GF-D8 (cell line): Measurements from ENCODE around the gene TERB1.

Source experiments
- DNase-seq: peaks from one replicate; lab custom pipeline; 2025; lab: John Stamatoyannopoulos, UW

TERB1 gene

GRCh38 chr16:66801320-66802105 lies at the start of gene TERB1:
TSS of gene TERB1 (minus strand) at chr16:66801584. CDS start at chr16:66796798, 4,786 bp downstream.
- no peak for DNase-seq

DNA sequence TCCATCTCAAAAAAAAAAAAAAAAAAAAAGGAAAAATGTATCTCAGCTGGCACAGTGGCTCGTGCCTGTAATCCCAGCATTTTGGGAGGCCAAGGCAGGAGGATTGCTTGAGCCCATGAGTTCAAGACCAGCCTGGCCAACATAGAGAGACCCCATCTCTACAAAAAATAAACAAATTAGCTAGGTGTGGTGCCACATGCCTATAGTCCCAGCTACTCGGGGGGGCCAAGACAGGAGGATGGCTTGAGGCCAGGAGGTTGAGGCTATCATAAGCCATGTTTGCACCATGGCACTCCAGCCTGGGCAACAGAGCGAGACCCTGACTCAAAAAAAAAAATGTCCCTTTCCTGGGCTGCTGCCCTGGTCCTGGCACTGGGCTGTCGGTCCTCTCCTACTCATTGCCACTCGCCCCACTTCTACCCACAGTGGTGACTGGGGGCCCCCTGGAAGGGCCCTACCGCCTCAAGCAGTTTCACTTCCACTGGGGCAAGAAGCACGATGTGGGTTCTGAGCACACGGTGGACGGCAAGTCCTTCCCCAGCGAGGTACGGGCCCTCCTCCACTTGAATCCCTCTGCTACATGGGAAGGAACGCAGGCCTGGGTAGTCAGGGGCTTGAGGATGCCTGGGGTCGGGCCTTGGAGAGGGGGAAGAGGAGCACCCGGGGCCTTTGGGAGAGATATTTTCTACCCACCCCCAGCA lies 48.9 kb upstream of the TERB1 start:
- no peak for DNase-seq

GRCh38 chr16:66849549-66849948 lies 48.2 kb upstream of the TERB1 start:
- no peak for DNase-seq

DNA sequence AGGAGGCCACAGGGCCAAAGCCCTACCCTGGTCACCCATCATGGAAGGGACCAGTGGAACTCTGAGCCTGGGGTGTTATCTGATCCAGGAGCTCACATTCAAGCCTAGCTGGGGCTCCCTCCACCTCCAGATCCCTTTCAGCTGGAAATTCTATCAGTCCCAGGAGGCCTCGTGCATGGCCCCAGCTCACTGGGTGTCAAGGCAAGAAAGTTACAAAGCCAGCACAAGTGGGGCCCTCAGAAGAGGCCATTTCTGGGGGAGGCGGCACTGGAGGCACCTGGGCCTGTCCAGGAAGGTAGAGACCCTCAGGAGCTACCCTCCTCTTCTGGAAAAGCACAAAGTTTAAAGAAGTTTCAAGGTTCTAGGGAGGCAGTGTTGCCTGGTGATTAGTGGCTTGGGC lies 47.6 kb upstream of the TERB1 start:
- DNase-seq, result no peak

DNA sequence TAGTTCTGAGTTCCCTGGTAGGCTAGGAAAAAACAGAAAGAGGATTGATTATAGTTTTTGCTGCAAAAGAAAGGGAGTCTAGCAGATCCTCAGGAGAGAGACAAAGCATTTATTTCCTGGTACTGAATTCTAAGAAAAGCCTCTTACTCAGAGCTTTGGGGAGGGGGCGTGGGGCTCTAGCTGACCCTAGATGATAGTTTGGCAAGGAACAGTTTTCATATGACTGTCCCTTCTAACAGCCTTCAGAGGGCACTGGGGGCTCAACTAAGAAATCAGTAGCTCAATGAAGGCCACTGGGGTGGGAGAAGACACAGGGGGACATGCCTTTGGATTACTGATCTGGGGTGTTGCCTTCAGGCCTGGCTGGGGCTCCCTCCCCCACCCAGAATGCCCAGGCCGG lies 46.8 kb upstream of the TERB1 start:
- no peak for DNase-seq

DNA sequence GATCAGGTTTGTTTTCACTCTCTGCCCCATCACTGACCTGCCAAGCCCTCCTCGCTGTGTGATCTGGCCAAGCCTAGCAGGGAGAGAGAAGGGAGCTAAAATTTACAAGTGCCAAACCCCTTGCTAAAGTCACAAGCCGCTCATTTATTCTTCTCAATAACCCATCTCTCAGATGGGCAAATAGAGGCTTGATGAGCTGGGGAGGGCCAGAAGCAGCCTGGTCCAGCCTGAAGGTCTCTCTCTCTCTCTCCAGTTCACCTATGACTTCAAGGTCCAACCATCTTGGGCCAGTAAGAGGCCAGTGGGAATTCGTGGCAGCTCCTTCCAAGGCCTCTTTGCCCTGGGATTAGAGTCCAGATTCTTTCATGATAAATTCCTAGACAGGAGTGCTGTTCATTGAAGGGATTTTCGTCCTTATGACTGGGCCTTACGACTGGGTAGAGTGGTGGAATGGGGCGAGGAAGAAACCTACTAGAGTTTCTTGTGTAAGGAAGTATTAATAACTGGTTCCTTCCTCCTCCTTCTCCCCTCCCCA lies 46.2 kb upstream of the TERB1 start:
- no peak for DNase-seq

DNA sequence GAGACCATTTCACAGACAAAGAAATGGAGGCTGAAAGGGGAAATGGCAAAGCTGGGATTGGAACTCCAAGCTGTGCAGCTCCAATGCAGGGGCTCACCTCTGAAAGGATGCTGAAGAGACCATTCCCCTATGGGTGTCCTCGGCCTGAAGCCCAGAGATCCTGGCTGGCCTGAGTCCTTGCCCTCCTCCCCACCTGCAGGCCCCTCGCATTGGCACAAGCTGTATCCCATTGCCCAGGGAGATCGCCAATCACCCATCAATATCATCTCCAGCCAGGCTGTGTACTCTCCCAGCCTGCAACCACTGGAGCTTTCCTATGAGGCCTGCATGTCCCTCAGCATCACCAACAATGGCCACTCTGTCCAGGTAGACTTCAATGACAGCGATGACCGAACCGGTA lies 45.4 kb upstream of the TERB1 start:
- no peak for DNase-seq

DNA sequence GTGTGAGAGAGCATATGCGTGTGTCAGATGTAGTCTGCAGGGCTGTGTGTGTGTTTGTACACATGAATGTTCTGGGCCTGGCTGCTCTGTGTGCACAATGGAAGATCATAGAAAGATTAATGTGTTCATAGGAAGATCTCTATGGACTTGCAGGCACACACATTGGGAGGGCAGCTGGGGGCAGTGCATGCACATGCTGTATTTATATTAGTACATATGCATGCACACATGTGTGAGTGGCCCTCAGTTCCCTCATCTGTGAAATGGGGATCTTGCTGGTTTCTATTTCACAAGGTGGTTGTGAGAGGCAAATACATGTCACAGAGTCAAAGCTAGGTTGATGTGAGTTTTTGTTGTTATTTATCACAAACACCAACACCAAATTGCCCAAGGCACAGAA lies 44.9 kb upstream of the TERB1 start:
- DNase-seq, result no peak

GRCh38 chr16:66845791-66846221 lies 44.4 kb upstream of the TERB1 start:
- no peak for DNase-seq

- DNase-seq, result no peak
These were observed 43.7 kb upstream of the TERB1 start for GRCh38 chr16:66845080-66845410.

- no peak for DNase-seq
These were observed 43.1 kb upstream of the TERB1 start, which contains the start of gene CA7 for GRCh38 chr16:66844342-66845079. TSS of gene CA7 (plus strand) at chr16:66844414. CDS start at chr16:66844488, 74 bp downstream.

GRCh38 chr16:66844009-66844341 lies 42.6 kb upstream of the TERB1 start:
- no peak for DNase-seq

- no peak for DNase-seq
These were observed 41.8 kb upstream of the TERB1 start for GRCh38 chr16:66843191-66843590.

GRCh38 chr16:66842765-66843164 lies 41.4 kb upstream of the TERB1 start:
- DNase-seq, result no peak

DNA sequence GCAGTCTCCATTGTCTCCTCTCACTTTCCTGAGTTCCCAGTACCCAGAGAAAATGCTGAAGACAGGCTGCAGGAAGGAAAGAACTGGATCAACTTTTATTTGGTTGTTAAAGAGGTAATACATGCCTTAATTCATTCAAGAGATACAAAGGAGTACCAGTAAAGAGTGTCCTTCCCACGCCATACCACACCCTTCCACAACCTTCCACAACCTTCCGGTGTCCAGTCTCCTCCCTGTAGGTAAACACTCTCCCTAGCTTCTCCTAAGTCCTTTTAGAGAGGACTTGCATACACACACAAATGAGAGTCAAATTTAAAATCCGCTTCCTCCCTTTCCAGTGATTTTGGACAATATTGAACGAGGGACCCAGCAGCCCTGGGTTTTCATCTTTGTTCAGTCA lies 40.0 kb upstream of the TERB1 start:
- DNase-seq, result no peak

DNA sequence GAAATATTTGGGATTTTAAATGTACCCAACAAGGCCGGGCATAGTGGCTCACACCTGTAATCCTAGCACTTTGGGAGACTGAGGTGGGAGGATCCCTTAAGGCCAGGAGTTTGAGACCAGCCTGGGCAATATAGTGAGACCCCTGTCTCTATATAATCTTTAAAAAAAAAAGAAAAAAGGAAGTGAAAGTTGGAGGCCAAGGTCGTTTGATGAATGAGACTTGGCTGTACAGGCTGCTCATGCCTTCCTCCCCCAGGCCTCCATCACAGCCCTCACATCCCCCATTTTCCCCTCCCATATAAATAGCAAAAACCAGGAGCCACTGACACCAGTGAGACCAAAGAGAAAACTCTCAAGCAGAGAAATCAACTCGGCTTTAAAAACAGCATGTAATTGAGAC lies 39.5 kb upstream of the TERB1 start:
- DNase-seq, result no peak

DNA sequence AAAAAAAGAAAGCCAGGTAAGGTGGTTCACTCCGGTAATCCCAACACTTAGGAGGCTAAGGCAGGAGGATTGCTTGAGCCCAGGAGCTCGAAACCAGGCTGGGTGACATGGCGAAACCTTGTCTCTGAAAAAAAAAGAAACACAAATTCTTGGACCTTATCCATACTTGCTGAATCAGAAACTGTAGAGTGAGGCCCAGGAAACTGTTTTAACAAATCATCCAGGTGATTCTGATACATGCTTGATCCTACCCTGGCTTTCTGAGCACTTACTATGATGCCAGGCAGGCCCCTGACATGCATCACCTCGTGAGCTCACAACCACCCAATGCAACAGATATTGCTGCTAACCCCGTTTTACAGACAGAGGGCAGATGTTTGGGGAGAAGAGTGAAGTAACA lies 33.4 kb upstream of the TERB1 start:
- DNase-seq, result no peak

DNA sequence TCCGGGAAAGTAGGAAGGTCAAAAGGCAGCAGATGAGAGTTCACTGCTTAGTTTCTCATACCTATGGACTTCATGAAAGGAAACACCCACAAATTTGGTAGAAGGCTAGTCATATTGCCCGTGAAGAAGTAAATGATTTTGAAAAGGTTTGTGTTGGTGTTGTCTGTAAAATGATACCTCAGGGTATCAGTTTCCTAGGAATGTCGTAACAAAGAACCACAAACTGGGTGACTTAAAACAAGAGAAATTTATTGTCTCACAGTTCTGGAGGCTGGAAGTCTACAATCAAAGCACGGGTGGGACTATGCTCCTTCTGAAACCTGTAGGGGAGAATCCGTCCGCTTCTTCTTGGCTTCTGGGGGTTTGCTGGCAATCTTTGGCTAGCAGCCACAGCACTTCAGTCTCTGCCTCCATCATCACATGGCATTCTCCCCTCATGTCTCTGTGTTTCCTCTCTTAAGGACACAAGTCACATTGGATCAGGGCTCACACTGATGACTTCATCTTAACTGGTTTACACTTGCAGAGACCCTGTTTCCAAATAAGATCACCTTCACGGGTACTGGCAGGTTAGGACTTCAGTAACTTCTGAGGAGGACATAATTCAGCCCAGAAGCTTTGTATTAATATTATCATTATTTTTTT lies 31.4 kb upstream of the TERB1 start:
- no peak for DNase-seq

DNA sequence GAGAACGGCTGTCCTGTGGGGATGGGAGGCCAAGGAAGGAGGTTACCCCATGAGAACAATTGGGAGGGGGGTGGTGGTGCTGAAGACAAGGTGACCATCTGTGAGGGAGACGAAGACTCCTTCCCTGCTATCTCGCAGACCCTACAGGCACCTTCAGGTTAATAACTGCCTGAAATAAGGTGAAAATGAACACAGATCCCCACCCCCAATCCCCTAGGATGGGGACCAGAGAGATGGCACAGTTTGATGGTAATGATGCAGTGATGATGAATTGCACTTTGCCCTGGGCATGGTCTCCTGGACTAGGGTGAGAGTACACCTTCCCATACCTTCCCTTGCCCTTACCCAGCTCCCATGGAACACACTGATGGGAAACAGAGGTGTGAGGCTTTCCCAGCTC lies 30.8 kb upstream of the TERB1 start:
- DNase-seq, result no peak

GRCh38 chr16:66830422-66831404 lies 29.3 kb upstream of the TERB1 start, which contains the start of gene NAE1:
TSS of gene NAE1 (minus strand) at chr16:66830976. CDS start at chr16:66830899, 77 bp downstream.
- peak; percentile 57 for DNase-seq

- DNase-seq, result no peak
These were observed 22.6 kb upstream of the TERB1 start for GRCh38 chr16:66824006-66824405.
